NCI-H1417 (cell line): ENCODE results near the gene WDPCP.
"Not testable (repeated sequence)": the region's sequence is repeated elsewhere in the genome, so short reads cannot be mapped to it uniquely, and the experiment has no call there.

Source experiments
- DNase-seq, 3 experiments: peaks; one replicate each; lab custom pipeline; 2025; lab: John Stamatoyannopoulos, UW

WDPCP gene

GRCh38 chr2:63539416-63540162, 48.7 kb downstream of the WDPCP start:
- DNase-seq = no peak

GRCh38 chr2:63538390-63538789, 49.9 kb downstream of the WDPCP start:
- no peak for DNase-seq

- no peak for DNase-seq
Measured at GRCh38 chr2:63537306-63537705, 51.0 kb downstream of the WDPCP start.

GRCh38 chr2:63530704-63531279, 57.5 kb downstream of the WDPCP start:
- no peak for DNase-seq

- no peak for DNase-seq
Measured at GRCh38 chr2:63525905-63526304, 62.4 kb downstream of the WDPCP start.

- no peak for DNase-seq
Measured at GRCh38 chr2:63522950-63523349, 65.3 kb downstream of the WDPCP start.

- no peak for DNase-seq
Measured at GRCh38 chr2:63520793-63521192, 67.5 kb downstream of the WDPCP start.

GRCh38 chr2:63514781-63515180, 73.5 kb downstream of the WDPCP start:
- DNase-seq = no peak

- no peak for DNase-seq
Measured at GRCh38 chr2:63514237-63514716, 74.0 kb downstream of the WDPCP start.

- no peak for DNase-seq
Measured at GRCh38 chr2:63506320-63506719, 82.0 kb downstream of the WDPCP start.

GRCh38 chr2:63503818-63504217, 84.5 kb downstream of the WDPCP start:
- no peak for DNase-seq

- DNase-seq = no peak
Measured at GRCh38 chr2:63500398-63500797, 87.9 kb downstream of the WDPCP start.

- no peak for DNase-seq
Measured at GRCh38 chr2:63497576-63497975, 90.7 kb downstream of the WDPCP start.

GRCh38 chr2:63494968-63495367, 93.3 kb downstream of the WDPCP start:
- DNase-seq = no peak

GRCh38 chr2:63494100-63494499, 94.2 kb downstream of the WDPCP start:
- no peak for DNase-seq

GRCh38 chr2:63488118-63488713, 100.1 kb downstream of the WDPCP start:
- peak in 2 of 3 experiments; percentile 8 to 58 for DNase-seq

GRCh38 chr2:63486861-63487290, 101.4 kb downstream of the WDPCP start:
- peak in 2 of 3 experiments; percentile 46 to 64 for DNase-seq

GRCh38 chr2:63484901-63485300, 103.4 kb downstream of the WDPCP start:
- no peak for DNase-seq

GRCh38 chr2:63484481-63484880, 103.8 kb downstream of the WDPCP start:
- peak in 1 of 3 experiments; percentile 50 for DNase-seq

- DNase-seq = no peak
Measured at GRCh38 chr2:63477686-63478085, 110.6 kb downstream of the WDPCP start.

GRCh38 chr2:63469313-63469712, 119.0 kb downstream of the WDPCP start:
- not testable (repeated sequence) for DNase-seq

GRCh38 chr2:63465633-63466032, 122.6 kb downstream of the WDPCP start:
- no peak for DNase-seq

- no peak for DNase-seq
Measured at GRCh38 chr2:63463142-63463541, 125.1 kb downstream of the WDPCP start.
